HG03066 (cell line): ENCODE measurements around the gene ASB5.
"Not testable (repeated sequence)": the region's sequence is repeated elsewhere in the genome, so short reads cannot be mapped to it uniquely, and the experiment has no call there.

Source experiments
- ATAC-seq: cut with Tn5 transposase; IDR thresholded peaks from one replicate; pipeline ENCODE4 v1.9.1; 2021; ENCODE audit warnings: low read depth; ENCODE audit not compliant: unreplicated experiment

ASB5 gene, protein sequence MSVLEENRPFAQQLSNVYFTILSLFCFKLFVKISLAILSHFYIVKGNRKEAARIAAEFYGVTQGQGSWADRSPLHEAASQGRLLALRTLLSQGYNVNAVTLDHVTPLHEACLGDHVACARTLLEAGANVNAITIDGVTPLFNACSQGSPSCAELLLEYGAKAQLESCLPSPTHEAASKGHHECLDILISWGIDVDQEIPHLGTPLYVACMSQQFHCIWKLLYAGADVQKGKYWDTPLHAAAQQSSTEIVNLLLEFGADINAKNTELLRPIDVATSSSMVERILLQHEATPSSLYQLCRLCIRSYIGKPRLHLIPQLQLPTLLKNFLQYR

DNA sequence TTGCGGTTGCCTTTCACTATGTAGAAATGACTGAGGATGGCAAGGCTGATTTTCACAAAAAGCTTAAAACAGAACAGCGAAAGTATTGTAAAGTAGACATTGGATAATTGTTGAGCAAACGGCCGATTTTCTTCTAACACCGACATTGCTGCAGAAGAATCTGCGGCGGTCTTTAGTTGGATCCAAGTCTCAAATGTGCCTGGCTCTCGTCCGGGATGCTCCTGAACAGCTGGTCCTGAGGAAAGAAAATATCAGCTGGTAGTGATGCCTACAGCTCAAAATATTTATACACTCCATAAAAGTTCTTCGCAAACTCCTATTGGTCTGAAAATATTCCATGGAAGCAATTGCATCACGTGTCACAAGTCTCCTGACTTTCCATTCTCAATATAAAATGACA, at the start of gene ASB5:
TSS of gene ASB5 (minus strand) at position 260 of the 400 bp plus-strand sequence. CDS start at position 146, 114 bp downstream.
- no peak for ATAC-seq

GRCh38 chr4:176313596-176314336, 44.7 kb upstream of the ASB5 start:
- ATAC-seq = no peak

- ATAC-seq = no peak
Observed at GRCh38 chr4:176309772-176310171, 40.8 kb upstream of the ASB5 start.

- ATAC-seq = peak; percentile 99
Observed at GRCh38 chr4:176309046-176309445, 40.0 kb upstream of the ASB5 start.

GRCh38 chr4:176308441-176308840, 39.4 kb upstream of the ASB5 start:
- ATAC-seq = peak; percentile 62

- no peak for ATAC-seq
Observed at GRCh38 chr4:176307666-176307930, 38.6 kb upstream of the ASB5 start.

- no peak for ATAC-seq
Observed at GRCh38 chr4:176306837-176307665, 38.0 kb upstream of the ASB5 start.

GRCh38 chr4:176303938-176304337, 34.9 kb upstream of the ASB5 start:
- ATAC-seq = no peak

DNA sequence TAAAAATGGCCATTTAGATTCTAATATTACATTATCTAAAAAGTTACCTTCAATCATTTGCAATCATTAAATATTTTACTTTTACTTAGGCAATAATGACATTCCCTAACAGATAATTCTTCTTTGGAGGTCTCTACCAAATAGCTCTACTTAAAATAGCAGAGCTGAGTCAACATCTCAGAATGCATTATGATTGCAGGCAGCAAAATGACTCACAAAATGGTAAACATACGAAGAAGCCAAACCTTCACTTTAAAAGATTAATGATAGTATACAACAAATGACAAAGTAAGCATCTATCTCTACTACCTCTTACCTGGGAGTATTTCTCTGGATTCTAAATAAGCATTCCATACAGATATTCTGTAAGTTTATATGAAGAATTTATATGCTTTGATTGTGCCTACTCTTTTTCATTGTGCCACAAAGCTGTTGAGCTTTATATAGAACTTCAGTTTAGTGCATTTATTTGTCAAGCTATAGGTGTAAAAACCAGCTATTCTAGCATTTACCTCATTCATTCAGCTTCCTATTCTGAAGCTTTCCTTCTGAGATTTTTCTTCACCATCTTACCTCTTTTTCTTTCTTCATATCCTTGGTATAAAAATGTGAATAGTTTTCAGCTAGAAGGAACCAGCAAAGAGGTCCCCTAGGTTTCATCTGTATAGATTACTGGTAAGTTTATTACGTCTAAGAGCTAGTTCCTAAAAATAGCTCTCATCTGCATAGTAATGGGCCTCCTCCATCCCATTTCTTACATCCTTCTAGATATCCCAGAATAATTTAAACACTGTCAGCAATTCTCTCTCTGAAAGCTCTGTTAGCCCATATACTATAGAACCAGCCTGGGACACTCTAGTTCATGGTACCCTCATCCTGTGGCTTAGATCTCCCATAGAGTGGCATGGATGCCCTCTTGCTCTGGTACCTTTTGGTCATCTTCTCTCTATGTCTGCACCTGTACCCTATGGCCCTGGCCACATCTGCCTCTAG, 33.6 kb upstream of the ASB5 start:
- no peak for ATAC-seq

- ATAC-seq = no peak
Observed at GRCh38 chr4:176300565-176300964, 31.5 kb upstream of the ASB5 start.

DNA sequence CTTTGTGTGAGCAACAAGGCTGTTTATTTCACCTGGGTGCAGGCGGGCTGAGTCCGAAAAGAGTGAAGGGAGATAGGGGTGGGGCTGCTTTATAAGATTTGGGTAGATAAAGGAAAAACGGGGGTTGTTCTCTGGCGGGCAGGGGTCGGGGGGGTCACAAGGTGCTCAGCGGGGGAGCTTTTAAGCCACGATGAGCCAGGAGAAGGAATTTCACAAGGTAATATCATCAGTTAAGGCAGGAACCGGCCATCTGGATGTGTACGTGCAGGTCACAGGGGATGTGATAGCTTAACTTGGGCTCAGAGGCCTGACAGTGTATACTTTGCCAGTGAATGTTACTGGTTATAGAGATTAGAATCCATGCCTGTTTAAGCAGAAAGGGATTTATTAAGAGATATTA, 31.0 kb upstream of the ASB5 start:
- ATAC-seq = no peak

- ATAC-seq = no peak
Observed at GRCh38 chr4:176298664-176299063, 29.6 kb upstream of the ASB5 start.

DNA sequence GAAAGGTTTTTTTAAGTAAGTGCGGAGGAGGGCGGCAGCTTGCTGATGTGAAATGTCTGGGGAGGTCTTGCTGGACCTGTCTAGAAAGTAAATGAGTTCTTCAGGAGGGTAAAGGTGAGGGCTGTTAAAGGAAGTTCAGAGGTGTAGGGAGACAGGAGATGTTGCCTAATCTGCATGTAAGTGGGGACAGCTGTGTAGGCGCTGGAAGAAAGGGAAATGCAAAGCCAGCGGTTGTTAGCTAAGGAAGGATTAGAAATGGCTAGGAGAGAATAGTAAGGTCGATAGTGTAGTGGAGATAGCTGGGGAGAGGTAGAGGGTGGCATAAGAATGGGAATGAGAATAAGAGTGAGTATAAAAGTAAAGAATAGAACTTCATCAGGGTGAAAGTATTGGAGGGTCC, 26.9 kb upstream of the ASB5 start:
- ATAC-seq = not testable (repeated sequence)

DNA sequence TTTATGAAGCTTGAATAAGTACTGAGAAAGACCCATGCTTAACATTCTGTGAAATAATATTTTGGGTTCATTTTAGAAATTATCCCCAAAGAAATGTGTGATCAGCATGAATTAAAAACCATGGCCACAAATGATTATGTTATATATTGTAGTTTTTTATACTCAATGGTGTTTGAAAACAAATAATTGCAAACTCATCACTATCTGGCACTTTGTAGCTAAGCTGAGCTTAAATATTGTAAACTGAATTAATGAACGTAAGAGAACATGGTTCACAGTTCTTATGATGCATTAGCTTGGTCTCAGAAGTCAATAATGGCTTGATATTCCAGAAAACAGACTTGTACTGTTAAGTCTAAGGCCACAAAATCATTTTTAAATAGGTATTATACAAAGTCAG, 24.6 kb upstream of the ASB5 start:
- no peak for ATAC-seq

- no peak for ATAC-seq
Observed at GRCh38 chr4:176292920-176293319, 23.9 kb upstream of the ASB5 start.

DNA sequence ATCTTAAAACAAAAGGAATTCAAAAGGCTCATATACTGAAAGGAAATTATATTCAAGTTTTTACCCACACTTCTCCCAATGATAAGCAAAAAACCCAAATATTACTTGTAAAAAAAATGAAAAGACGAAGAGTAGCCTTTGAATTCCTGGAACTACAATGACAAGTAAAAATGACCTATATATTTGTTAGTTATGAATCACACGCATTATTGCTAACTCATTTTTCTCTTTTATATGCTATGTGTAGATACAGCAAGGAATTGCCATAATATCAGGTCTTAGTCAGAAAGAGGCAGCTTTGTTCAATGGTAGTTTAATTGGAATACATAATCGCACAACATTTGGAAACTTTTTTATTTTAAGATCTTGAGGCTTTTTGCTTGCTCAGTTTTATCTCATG, 22.7 kb upstream of the ASB5 start:
- ATAC-seq = no peak

- ATAC-seq = no peak
Observed at GRCh38 chr4:176290520-176290919, 21.5 kb upstream of the ASB5 start.

DNA sequence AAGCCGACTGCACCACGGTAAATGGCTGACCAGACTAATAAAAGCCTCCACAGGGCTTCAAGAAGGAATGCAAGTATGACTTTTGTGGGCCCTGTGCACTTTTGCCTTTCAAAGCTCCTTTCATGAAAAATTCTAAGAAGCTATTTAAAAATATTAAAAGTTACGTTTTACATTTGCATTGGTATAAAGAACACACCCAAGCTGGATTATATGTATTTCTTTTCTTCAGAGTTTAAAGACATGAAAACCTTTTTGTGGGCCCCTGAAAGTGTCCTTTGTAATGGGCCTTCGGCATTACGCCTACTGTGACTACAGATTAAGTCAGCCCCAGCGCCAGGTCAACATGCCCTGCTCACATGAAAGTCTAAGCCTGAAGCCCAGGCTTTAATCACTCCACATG, 20.5 kb upstream of the ASB5 start:
- no peak for ATAC-seq

GRCh38 chr4:176288020-176288419, 19.0 kb upstream of the ASB5 start:
- no peak for ATAC-seq

DNA sequence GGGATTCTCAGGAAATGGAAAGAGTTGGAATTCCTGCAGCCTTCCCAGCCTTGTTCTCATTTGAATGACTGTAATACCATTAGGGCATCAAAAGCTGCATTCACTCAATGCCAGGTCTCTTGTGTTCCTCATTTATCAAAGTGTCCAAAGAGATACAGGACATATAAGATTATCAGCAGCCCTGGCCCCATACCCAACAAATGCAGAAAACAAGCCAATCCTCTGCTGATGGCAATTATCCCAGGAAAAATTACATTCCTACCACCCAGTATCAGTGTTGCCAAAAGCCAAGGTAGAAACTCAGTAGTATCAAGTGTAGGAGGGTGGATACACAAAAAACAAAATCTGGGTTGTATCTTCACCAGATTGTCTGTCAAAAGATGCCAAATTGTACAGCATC, 18.5 kb upstream of the ASB5 start:
- ATAC-seq = no peak
